SJSA1 (cell line): Measurements from ENCODE around the gene MSI2. TPM values are rescaled to one million over a fixed set of nuclear protein-coding genes. Genes with fewer than 3 reads are reported as not detected.

Experiments used
- DNase-seq, 2 experiments: peaks; one replicate each; pipeline ENCODE4 v3.0.0-alpha.2; 2015 to 2020; ENCODE audit warnings: low spot score in 2 of 2, low read depth in 1 of 2
- H3K27ac ChIP-seq: fragments of 250-450 bp; sonication (Bioruptor Pico); 2 replicates; pipeline ENCODE4 v1.5.1; 2020; ENCODE audit warnings: mild to moderate bottlenecking, moderate library complexity
- H3K27me3 ChIP-seq: fragments of 250-450 bp; sonication (Bioruptor Pico); replicated peaks from 2 replicates; pipeline ENCODE4 v1.5.1; 2020; ENCODE audit warnings: mild to moderate bottlenecking, moderate library complexity
- H3K36me3 ChIP-seq: fragments of 250-450 bp; sonication (Bioruptor Pico); 2 replicates; pipeline ENCODE4 v1.5.1; 2020; ENCODE audit warnings: mild to moderate bottlenecking
- H3K4me1 ChIP-seq: fragments of 250-450 bp; sonication (Bioruptor Pico); replicated peaks from 2 replicates; pipeline ENCODE4 v1.6.1; 2021; ENCODE audit warnings: mild to moderate bottlenecking
- H3K4me3 ChIP-seq: fragments of 250-450 bp; sonication (Bioruptor Pico); 2 replicates; pipeline ENCODE4 v1.5.1; 2020; ENCODE audit warnings: mild to moderate bottlenecking
- H3K9me3 ChIP-seq: fragments of 250-450 bp; sonication (Bioruptor Pico); replicated peaks from 2 replicates; pipeline ENCODE4 v1.5.1; 2020; ENCODE audit warnings: mild to moderate bottlenecking
- total RNA-seq: library from RNA; depleted of rRNA; stranded (reverse); fragments of >200 nt; shearing (Covaris generic); gene quantifications from 2 replicates; pipeline ENCODE4 v1.2.3, GENCODE V29; 2014

MSI2 gene
- total RNA-seq, 1 experiment from 2014 or later = 39.8 TPM

GRCh38 chr17:57606111-57606875 lies 350.0 kb downstream of the MSI2 start:
- Histone ChIP-seq H3K27me3 (no peaks in the 10 kb centered on the region), H3K9me3 (no peaks in the 10 kb centered on the region), H3K4me1 (peaks cover 12% of the 10 kb centered on the region), H3K4me3 (no peak overlapping the region), H3K36me3 (peaks cover 3% of the 10 kb centered on the region; the same call in 1 of the 2 replicates), H3K27ac (no peak overlapping the region)
- DNase-seq = no peak

- no peak for DNase-seq
- H3K9me3 ChIP-seq = no peaks in the 10 kb centered on the region
- H3K4me3 ChIP-seq = no peak overlapping the region
- H3K4me1 ChIP-seq = peaks cover 12% of the 10 kb centered on the region
- no peaks in the 10 kb centered on the region for H3K27me3 ChIP-seq
- H3K27ac ChIP-seq = no peak overlapping the region
- H3K36me3 ChIP-seq = no peaks in the 10 kb centered on the region
Observed at GRCh38 chr17:57607553-57608120, 351.3 kb downstream of the MSI2 start.

- Histone ChIP-seq H3K4me1 (peaks cover 12% of the 10 kb centered on the region), H3K4me3 (no peak overlapping the region), H3K36me3 (no peaks in the 10 kb centered on the region), H3K9me3 (no peaks in the 10 kb centered on the region), H3K27me3 (no peaks in the 10 kb centered on the region), H3K27ac (no peak overlapping the region)
- DNase-seq = no peak
Observed at GRCh38 chr17:57608369-57609124, 352.2 kb downstream of the MSI2 start.

- Histone ChIP-seq H3K36me3 (no peaks in the 10 kb centered on the region), H3K27ac (no peak overlapping the region), H3K4me1 (peaks cover 12% of the 10 kb centered on the region)
Observed at GRCh38 chr17:57609125-57609877, 353.0 kb downstream of the MSI2 start.

DNA sequence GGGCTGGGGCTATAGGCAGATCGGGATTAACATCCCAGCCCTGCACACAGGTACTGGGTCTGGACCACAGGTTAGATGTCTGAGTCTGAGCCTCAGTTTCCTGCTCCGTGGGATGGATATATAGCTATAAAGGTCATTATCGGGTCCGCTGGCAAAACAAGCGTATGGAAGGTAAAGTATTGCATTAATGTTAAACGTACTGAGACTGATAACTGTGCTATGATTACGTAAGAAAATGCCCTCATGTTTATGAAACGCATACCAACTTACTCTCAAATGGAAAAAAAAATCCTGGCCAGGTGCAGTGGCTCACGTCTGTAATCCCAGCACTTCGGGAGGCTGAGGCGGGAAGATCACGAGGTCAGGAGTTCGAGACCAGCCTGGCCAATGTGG lies 353.6 kb downstream of the MSI2 start:
- Histone ChIP-seq H3K27ac (no peak overlapping the region), H3K9me3 (no peaks in the 10 kb centered on the region), H3K27me3 (no peaks in the 10 kb centered on the region), H3K4me3 (no peak overlapping the region), H3K4me1 (peaks cover 8% of the 10 kb centered on the region), H3K36me3 (no peaks in the 10 kb centered on the region)
- DNase-seq = no peak

More at GRCh38 chr17:57609125-57609877, 353.0 kb downstream of the MSI2 start:
- H3K4me3 ChIP-seq = no peak overlapping the region
- no peak for DNase-seq
- no peaks in the 10 kb centered on the region for H3K9me3 ChIP-seq
- H3K27me3 ChIP-seq = no peaks in the 10 kb centered on the region

DNA sequence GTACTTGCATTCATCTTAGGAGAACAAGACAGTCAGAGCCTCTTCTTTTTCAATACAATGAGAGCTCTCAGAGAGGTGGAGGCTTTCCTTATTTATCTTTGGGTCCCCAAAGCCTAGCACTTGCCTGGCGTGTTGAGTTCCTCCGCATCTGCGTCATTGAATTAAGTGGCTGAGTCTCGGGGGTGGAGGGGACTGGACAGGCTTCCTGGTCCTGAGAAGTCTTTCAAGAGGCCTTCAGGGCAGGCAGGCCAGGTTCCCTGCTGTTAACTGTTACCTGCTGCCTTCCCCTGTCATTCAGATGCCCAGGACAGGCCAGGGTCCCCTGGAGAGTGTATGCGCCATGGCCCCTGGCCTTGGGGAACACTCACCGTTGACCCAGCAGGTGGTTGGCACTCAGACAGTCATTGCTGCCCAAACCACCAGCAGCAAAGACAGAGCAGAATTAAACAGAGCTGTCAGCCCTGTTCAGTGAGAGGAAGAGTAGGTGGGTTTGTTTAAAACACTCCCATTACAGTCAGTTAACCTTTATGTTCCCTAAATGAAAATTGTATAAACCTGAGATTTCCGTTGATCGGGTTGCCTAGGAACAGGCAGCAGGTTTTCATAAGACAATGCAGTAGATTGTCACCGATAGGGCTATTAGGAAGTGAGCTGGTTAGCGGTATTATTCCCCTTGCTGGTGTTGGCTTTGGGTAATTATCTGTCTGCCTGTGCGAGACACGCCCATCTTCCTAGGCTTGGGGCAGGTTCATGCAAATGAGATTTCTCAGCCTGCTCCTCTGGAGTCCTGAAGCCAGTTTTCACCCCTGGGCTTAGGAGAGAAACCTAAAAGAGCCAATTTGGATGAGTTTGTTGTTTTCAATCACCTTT lies 356.1 kb downstream of the MSI2 start:
- Histone ChIP-seq H3K4me1 (no peaks in the 10 kb centered on the region), H3K9me3 (no peaks in the 10 kb centered on the region), H3K27me3 (no peaks in the 10 kb centered on the region), H3K36me3 (no peaks in the 10 kb centered on the region), H3K4me3 (no peak overlapping the region), H3K27ac (no peak overlapping the region)
- DNase-seq = no peak

- Histone ChIP-seq H3K27ac (no peak overlapping the region), H3K9me3 (no peaks in the 10 kb centered on the region), H3K4me1 (peaks cover 5% of the 10 kb centered on the region), H3K27me3 (no peaks in the 10 kb centered on the region), H3K36me3 (no peaks in the 10 kb centered on the region), H3K4me3 (no peak overlapping the region)
- DNase-seq = no peak
Observed at GRCh38 chr17:57614742-57615141, 358.4 kb downstream of the MSI2 start.

- DNase-seq = no peak
- Histone ChIP-seq H3K9me3 (no peaks in the 10 kb centered on the region), H3K27ac (no peak overlapping the region)
Observed at GRCh38 chr17:57615836-57616757, 359.8 kb downstream of the MSI2 start.

GRCh38 chr17:57617218-57617617 lies 360.9 kb downstream of the MSI2 start:
- no peak overlapping the region for H3K4me3 ChIP-seq
- H3K27me3 ChIP-seq = no peaks in the 10 kb centered on the region
- no peaks in the 10 kb centered on the region for H3K9me3 ChIP-seq
- no peak overlapping the region for H3K27ac ChIP-seq
- H3K4me1 ChIP-seq = peaks cover 19% of the 10 kb centered on the region
- no peak for DNase-seq
- H3K36me3 ChIP-seq = no peaks in the 10 kb centered on the region

More at GRCh38 chr17:57615836-57616757, 359.8 kb downstream of the MSI2 start:
- Histone ChIP-seq H3K4me3 (no peak overlapping the region), H3K27me3 (no peaks in the 10 kb centered on the region), H3K4me1 (peaks cover 11% of the 10 kb centered on the region), H3K36me3 (no peaks in the 10 kb centered on the region)

DNA sequence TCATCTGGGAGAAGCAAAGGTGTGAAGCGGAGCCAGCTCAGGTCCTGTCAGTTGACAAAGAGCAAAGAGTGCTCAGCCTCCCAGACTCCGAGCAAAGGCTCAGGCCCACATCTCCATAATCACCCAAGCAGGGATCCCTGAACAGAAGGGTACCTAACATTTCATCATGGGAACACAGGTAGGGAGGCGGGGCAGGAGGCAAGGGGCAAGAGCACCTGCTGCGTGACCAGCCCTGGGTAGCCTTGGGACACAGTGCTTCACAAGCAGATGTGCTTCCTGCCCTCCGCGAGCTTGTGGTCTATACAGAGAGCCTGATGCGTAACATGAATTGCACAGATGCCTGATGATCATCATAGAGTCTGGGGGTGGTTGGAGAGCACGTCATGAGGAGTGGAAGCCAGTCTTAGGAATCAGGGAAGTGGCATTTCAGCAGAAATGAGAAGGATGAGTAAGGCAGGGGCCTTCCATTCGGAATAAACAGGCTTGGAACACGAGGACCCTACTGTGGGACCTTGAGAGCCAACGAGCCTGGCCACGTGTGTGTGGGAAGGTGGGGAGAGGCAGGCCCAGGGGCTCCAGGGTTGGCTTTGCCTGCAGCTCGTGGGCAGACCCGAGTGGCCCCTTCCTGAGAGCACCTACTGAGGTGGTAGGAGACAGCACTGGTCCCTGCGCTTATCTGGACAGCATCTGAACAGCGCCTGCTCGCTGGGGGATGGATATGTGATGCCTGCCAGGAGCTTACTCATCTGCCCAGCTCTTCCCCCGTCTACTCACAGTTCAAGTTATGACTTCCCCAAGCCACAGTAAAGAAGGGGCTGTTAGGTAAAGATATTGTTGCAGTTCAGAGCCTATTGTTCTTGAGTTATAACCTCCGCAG lies 363.0 kb downstream of the MSI2 start:
- H3K4me1 ChIP-seq = peaks cover 36% of the 10 kb centered on the region
- no peak overlapping the region for H3K4me3 ChIP-seq
- no peaks in the 10 kb centered on the region for H3K27me3 ChIP-seq
- H3K36me3 ChIP-seq = no peaks in the 10 kb centered on the region
- H3K9me3 ChIP-seq = no peaks in the 10 kb centered on the region
- DNase-seq = no peak
- no peak overlapping the region for H3K27ac ChIP-seq

GRCh38 chr17:57620576-57620975 lies 364.3 kb downstream of the MSI2 start:
- no peak overlapping the region for H3K4me3 ChIP-seq
- H3K27me3 ChIP-seq = no peaks in the 10 kb centered on the region
- H3K27ac ChIP-seq = no peak overlapping the region
- no peaks in the 10 kb centered on the region for H3K9me3 ChIP-seq
- H3K4me1 ChIP-seq = peaks cover 41% of the 10 kb centered on the region
- no peaks in the 10 kb centered on the region for H3K36me3 ChIP-seq
- DNase-seq = no peak
